Hepatocyte (in vitro differentiated cells): ENCODE results near the gene NDUFAF8. TPM values are rescaled to one million over a fixed set of nuclear protein-coding genes. Genes with fewer than 3 reads are reported as not detected.

ENCODE experiments used
- DNase-seq: peaks from one replicate; pipeline ENCODE4 v3.0.0-alpha.2; 2016; ENCODE audit warnings: low spot score
- H2AFZ ChIP-seq: fragments of 200-600 bp; sonication (generic); 2 replicates; pipeline ENCODE4 v1.6.0; 2016; ENCODE audit warnings: antibody characterized with exemption, mild to moderate bottlenecking
- H3K27ac ChIP-seq: fragments of 200-600 bp; sonication (generic); 2 replicates; pipeline ENCODE4 v1.5.1; 2016; ENCODE audit warnings: mild to moderate bottlenecking
- H3K27me3 ChIP-seq: fragments of 200-600 bp; sonication (generic); 2 replicates; pipeline ENCODE4 v1.6.1; 2016
- H3K36me3 ChIP-seq: fragments of 200-600 bp; sonication (generic); replicated peaks from 2 replicates; pipeline ENCODE4 v1.5.1; 2016; ENCODE audit warnings: low read depth; ENCODE audit not compliant: insufficient read depth
- H3K4me1 ChIP-seq: fragments of 200-600 bp; sonication (generic); 2 replicates; pipeline ENCODE4 v1.5.1; 2016; ENCODE audit warnings: mild to moderate bottlenecking, moderate library complexity; ENCODE audit not compliant: insufficient read depth
- H3K4me2 ChIP-seq: fragments of 200-600 bp; sonication (generic); 2 replicates; pipeline ENCODE4 v1.6.0; 2016
- H3K4me3 ChIP-seq: fragments of 200-600 bp; sonication (generic); 2 replicates; pipeline ENCODE4 v1.5.1; 2016; ENCODE audit warnings: mild to moderate bottlenecking
- H3K79me2 ChIP-seq: fragments of 200-600 bp; sonication (generic); 2 replicates; pipeline ENCODE4 v1.6.0; 2017; ENCODE audit warnings: mild to moderate bottlenecking
- H3K9me2 ChIP-seq: fragments of 200-600 bp; sonication (generic); replicated peaks from 2 replicates; pipeline ENCODE4 v1.6.0; 2017; ENCODE audit warnings: mild to moderate bottlenecking; ENCODE audit not compliant: insufficient read depth
- H3K9me3 ChIP-seq: fragments of 200-600 bp; sonication (generic); 2 replicates; pipeline ENCODE4 v1.5.1; 2016; ENCODE audit warnings: low read depth, mild to moderate bottlenecking
- H4K20me1 ChIP-seq: fragments of 200-600 bp; sonication (generic); 2 replicates; pipeline ENCODE4 v1.6.0; 2016; ENCODE audit warnings: mild to moderate bottlenecking; ENCODE audit not compliant: insufficient read depth, poor library complexity, severe bottlenecking
- EZH2 ChIP-seq: fragments of 200-600 bp; sonication (generic); IDR thresholded peaks from 2 replicates; pipeline ENCODE4 v1.6.1; 2016; ENCODE audit warnings: antibody characterized with exemption, mild to moderate bottlenecking, borderline replicate concordance
- EZH2phosphoT487 ChIP-seq: fragments of 200-600 bp; sonication (generic); IDR thresholded peaks from one replicate; pipeline ENCODE4 v1.6.1; 2018; ENCODE audit warnings: antibody characterized with exemption, mild to moderate bottlenecking, low read depth, moderate library complexity; ENCODE audit not compliant: unreplicated experiment, severe bottlenecking
- WGBS: methylation state at CpG from one replicate; pipeline ENCODE4 v1.1.6; 2016; ENCODE audit warnings: low lambda C conversion rate; ENCODE audit errors: missing lambda C conversion rate; 5-methylcytosine and 5-hydroxymethylcytosine counted together
- polyA plus RNA-seq: library from polyadenylated mRNA; unstranded; fragments of >200 nt; fragmentation: Nextera tagmentation; extraction: Ambion mirVana; gene quantifications from 2 replicates; pipeline ENCODE4 v1.2.1, GENCODE V29; 2016
- total RNA-seq: library from RNA; depleted of rRNA; stranded (reverse); fragments of >200 nt; gene quantifications from 2 replicates; pipeline ENCODE4 v1.2.3, GENCODE V29; 2014
- TF ChIP-seq, protein P1 (sequence below): fragments of 200-600 bp; sonication (generic); IDR thresholded peaks from 2 replicates; pipeline ENCODE4 v1.5.1; 2016; ENCODE audit warnings: antibody characterized with exemption, mild to moderate bottlenecking; ENCODE audit not compliant: poor library complexity

Gene NDUFAF8
- total and polyA plus RNA-seq, 2 experiments from 2014 or later: 25.8 to 99.8 TPM

DNA sequence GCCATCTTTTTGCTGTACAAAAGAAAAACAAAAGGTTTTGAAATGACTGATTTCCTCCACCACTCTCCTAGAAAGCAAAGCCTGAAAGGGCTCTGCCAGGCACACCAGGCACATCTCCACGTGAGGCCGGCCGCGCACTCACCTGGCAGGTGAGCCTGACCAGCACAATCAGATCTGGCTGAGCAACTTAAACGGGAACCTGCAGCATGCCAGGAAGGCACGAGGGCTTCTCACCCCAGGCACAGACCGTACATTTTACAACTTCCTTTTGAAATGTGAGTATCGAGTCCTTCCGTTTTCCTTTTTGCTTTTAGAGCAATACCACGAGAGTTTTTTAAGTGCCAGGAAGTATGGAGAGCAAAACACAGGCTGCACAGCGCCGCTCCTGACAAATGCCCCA lies 33.5 kb downstream of the NDUFAF8 start:
- no peaks in the 10 kb centered on the region for H3K79me2 ChIP-seq
- H3K9me3 ChIP-seq: no peaks in the 10 kb centered on the region
- no peaks in the 10 kb centered on the region for H3K4me1 ChIP-seq
- H3K4me2 ChIP-seq: no peak overlapping the region
- H3K27ac ChIP-seq: no peak overlapping the region
- H3K27me3 ChIP-seq: no peaks in the 10 kb centered on the region
- H3K4me3 ChIP-seq: no peak overlapping the region
- H3K9me2 ChIP-seq: no peaks in the 10 kb centered on the region
- no peak for DNase-seq
- H4K20me1 ChIP-seq: no peaks in the 10 kb centered on the region
- TF ChIP-seq, protein P1, sequence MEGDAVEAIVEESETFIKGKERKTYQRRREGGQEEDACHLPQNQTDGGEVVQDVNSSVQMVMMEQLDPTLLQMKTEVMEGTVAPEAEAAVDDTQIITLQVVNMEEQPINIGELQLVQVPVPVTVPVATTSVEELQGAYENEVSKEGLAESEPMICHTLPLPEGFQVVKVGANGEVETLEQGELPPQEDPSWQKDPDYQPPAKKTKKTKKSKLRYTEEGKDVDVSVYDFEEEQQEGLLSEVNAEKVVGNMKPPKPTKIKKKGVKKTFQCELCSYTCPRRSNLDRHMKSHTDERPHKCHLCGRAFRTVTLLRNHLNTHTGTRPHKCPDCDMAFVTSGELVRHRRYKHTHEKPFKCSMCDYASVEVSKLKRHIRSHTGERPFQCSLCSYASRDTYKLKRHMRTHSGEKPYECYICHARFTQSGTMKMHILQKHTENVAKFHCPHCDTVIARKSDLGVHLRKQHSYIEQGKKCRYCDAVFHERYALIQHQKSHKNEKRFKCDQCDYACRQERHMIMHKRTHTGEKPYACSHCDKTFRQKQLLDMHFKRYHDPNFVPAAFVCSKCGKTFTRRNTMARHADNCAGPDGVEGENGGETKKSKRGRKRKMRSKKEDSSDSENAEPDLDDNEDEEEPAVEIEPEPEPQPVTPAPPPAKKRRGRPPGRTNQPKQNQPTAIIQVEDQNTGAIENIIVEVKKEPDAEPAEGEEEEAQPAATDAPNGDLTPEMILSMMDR: no peak
- no peak for TF ChIP-seq EZH2phosphoT487
- no peak for TF ChIP-seq EZH2
- no peaks in the 10 kb centered on the region for H3K36me3 ChIP-seq
- no peak overlapping the region for H2AFZ ChIP-seq
- 83% methylated on average over 12 of the region's 12 CpGs for WGBS

DNA sequence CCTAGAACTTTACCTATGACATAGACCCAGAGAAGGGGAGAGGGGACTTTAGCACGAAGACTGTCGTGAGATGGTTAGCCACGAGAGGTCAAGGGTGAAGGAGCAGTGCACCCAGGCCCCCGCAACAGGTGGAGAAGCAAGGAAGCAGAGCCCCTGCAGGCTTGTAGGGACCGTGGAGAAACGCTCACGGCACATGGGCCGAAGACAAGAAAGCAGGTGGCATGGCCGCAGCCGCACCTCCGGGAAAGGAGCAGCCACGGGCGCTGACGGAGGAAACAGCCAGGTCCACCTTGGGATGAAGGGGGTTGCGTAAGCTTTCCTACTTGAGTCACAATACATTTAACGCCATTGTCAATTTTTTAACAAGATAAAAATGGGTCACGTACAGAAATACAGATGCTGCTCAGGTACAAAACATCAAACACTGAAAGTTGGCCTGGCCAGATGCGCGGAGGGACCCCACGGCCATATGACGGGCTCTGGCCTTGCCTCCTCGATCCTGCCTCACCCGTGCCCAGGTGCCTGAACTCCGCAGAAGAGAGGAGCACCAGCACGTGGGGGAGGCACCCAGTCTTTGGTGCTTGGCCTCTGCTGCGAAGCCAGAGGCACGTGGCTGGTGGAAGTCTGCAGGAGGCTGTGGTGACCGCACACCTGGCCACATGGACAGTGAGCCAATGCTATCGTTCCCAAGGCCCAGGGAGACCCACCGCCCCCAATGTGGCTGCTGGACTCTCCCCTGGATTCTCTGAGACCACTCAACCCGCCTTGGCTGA lies 34.8 kb downstream of the NDUFAF8 start:
- Histone ChIP-seq H4K20me1 (peaks cover 3% of the 10 kb centered on the region), H3K4me3 (no peak overlapping the region), H3K9me3 (no peaks in the 10 kb centered on the region), H3K36me3 (no peaks in the 10 kb centered on the region), H3K4me2 (no peak overlapping the region), H3K27ac (no peak overlapping the region), H3K27me3 (no peaks in the 10 kb centered on the region), H2AFZ (no peak overlapping the region), H3K9me2 (no peaks in the 10 kb centered on the region), H3K4me1 (no peaks in the 10 kb centered on the region), H3K79me2 (no peaks in the 10 kb centered on the region)
- no peak for DNase-seq
- 97% methylated on average over 31 of the region's 31 CpGs for WGBS
- TF ChIP-seq, protein P1: no peak
- TF ChIP-seq EZH2phosphoT487 (no peak), EZH2 (no peak)

DNA sequence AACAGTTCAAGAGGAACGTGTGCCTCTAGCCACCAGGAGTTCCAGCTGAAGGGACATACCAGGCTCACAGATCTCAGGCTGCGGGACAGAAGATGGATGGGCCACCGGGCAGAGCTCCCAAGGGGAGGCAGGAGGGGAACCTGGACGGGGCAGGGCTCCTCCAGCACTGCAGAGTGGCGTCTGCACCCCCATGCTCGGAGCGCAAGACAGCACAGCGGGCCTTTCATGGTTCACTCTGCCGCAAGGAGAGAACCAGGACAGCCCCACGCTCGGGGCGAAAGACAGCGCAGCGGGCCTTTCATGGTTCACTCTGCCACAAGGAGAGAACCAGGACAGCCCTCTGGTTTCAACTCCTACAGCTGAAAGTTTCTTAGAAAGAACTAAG lies 35.3 kb downstream of the NDUFAF8 start:
- 95% methylated on average over 14 of the region's 14 CpGs for WGBS
- Histone ChIP-seq H3K36me3 (no peaks in the 10 kb centered on the region), H3K9me3 (no peaks in the 10 kb centered on the region), H3K9me2 (no peaks in the 10 kb centered on the region), H3K27ac (no peak overlapping the region), H3K4me1 (no peaks in the 10 kb centered on the region), H3K27me3 (no peaks in the 10 kb centered on the region), H4K20me1 (peaks cover 3% of the 10 kb centered on the region), H3K4me3 (no peak overlapping the region), H2AFZ (no peak overlapping the region), H3K4me2 (no peak overlapping the region), H3K79me2 (no peaks in the 10 kb centered on the region)
- TF ChIP-seq EZH2 (no peak), EZH2phosphoT487 (no peak)
- no peak for DNase-seq

- H3K9me2 ChIP-seq: no peaks in the 10 kb centered on the region
- DNase-seq: no peak
- no peak overlapping the region for H3K27ac ChIP-seq
- no peak for TF ChIP-seq EZH2phosphoT487
- TF ChIP-seq, protein P1: no peak
- TF ChIP-seq EZH2: no peak
- H4K20me1 ChIP-seq: peaks cover 3% of the 10 kb centered on the region
- H3K27me3 ChIP-seq: no peaks in the 10 kb centered on the region
- WGBS: 90% methylated on average over 9 of the region's 11 CpGs
- H3K36me3 ChIP-seq: no peaks in the 10 kb centered on the region
- no peaks in the 10 kb centered on the region for H3K79me2 ChIP-seq
- H3K9me3 ChIP-seq: no peaks in the 10 kb centered on the region
- H3K4me2 ChIP-seq: no peak overlapping the region
- no peak overlapping the region for H2AFZ ChIP-seq
- no peaks in the 10 kb centered on the region for H3K4me1 ChIP-seq
- no peak overlapping the region for H3K4me3 ChIP-seq
These were observed 37.7 kb downstream of the NDUFAF8 start for GRCh38 chr17:81276781-81277180.
